Tibial nerve (tissue), 3 donors: ENCODE results near the gene ZCWPW2.

Source experiments
- EP300 ChIP-seq, 2 donors: sonication (generic); formaldehyde crosslinking; IDR thresholded peaks; one replicate each; pipeline ENCODE4 v1.6.1; 2017; ENCODE audit warnings: antibody characterized with exemption in 2 of 2, mild to moderate bottlenecking in 1 of 2
- POLR2A ChIP-seq, 2 donors: fragments of 450-650 bp; IDR thresholded peaks; one replicate each; pipeline ENCODE4 v1.6.1; 2017; ENCODE audit warnings: antibody characterized with exemption in 2 of 2, mild to moderate bottlenecking in 2 of 2, moderate library complexity in 2 of 2

GRCh38 chr3:28476764-28477163, 128.2 kb downstream of the ZCWPW2 start:
- TF ChIP-seq POLR2A (IDR thresholded peaks at IDR 0.05) (no peak), EP300 (IDR thresholded peaks at IDR 0.05) (no peak)
